ENCODE data around the gene ELK3. TPM values are rescaled to one million over a fixed set of nuclear protein-coding genes. Genes with fewer than 3 reads are reported as not detected.

ELK3 gene
- total RNA-seq, 1 donor from 2014 or later = 60.8 TPM

DNA sequence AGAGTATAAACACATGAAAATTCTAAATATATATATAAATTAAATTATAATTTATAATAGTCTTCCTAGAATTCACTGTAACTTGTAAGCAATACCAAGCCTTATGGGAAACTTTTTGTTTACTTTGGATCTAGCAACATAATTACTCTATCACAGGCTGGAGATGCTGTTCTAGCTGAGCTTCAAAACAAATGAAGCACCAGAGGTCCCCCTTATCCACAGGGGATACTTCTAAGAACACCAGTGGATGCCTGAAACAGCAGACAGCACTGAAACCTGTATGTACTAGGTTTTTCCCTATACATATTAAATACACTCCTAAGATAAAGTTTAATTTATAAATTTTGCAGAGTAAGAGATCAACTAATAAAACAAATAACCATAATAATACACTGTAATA, 109.5 kb downstream of the ELK3 start:
- intact Hi-C loops (cut with micrococcal nuclease) = no loop called here

GRCh38 chr12:96305665-96306064, 111.5 kb downstream of the ELK3 start:
- H3K27me3 Mint-ChIP-seq = no peaks in the 10 kb centered on the region
- no peak for ATAC-seq (ENCODE audit: low read depth)
- no peak overlapping the region for H3K4me3 Mint-ChIP-seq
- intact Hi-C loops (cut with micrococcal nuclease) = no loop called here
- ChIA-PET CTCF (no interaction called here), POLR2A (no interaction called here)
- H3K9me3 Mint-ChIP-seq = no peaks in the 10 kb centered on the region
- no peaks in the 10 kb centered on the region for H3K4me1 Mint-ChIP-seq
- TF ChIP-seq, protein P1, sequence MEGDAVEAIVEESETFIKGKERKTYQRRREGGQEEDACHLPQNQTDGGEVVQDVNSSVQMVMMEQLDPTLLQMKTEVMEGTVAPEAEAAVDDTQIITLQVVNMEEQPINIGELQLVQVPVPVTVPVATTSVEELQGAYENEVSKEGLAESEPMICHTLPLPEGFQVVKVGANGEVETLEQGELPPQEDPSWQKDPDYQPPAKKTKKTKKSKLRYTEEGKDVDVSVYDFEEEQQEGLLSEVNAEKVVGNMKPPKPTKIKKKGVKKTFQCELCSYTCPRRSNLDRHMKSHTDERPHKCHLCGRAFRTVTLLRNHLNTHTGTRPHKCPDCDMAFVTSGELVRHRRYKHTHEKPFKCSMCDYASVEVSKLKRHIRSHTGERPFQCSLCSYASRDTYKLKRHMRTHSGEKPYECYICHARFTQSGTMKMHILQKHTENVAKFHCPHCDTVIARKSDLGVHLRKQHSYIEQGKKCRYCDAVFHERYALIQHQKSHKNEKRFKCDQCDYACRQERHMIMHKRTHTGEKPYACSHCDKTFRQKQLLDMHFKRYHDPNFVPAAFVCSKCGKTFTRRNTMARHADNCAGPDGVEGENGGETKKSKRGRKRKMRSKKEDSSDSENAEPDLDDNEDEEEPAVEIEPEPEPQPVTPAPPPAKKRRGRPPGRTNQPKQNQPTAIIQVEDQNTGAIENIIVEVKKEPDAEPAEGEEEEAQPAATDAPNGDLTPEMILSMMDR (IDR thresholded peaks at IDR 0.05) = no peak
- no peak for DNase-seq
- H3K36me3 Mint-ChIP-seq (ENCODE audit: low read depth) = peaks cover 30% of the 10 kb centered on the region
- H3K27ac Mint-ChIP-seq = no peak overlapping the region

More for the DNA sequence above, 109.5 kb downstream of the ELK3 start:
- ATAC-seq (ENCODE audit: low read depth) (no peak), DNase-seq (no peak)
- no peaks in the 10 kb centered on the region for H3K9me3 Mint-ChIP-seq
- no peak overlapping the region for H3K27ac Mint-ChIP-seq
- POLR2A ChIA-PET = interaction anchor here (0.6 kb wide), 1 partner anchor 212 kb away, joined by 4 read pairs; no protein-coding TSS in a partner anchor
- TF ChIP-seq, protein P1 (IDR thresholded peaks at IDR 0.05) = no peak
- H3K27me3 Mint-ChIP-seq = no peaks in the 10 kb centered on the region
- H3K4me1 Mint-ChIP-seq = no peaks in the 10 kb centered on the region
- CTCF ChIA-PET = no interaction called here
- H3K4me3 Mint-ChIP-seq = no peak overlapping the region
- peaks cover 30% of the 10 kb centered on the region for H3K36me3 Mint-ChIP-seq (ENCODE audit: low read depth)

GRCh38 chr12:96308881-96309280, 114.7 kb downstream of the ELK3 start:
- no peak for DNase-seq
- ChIA-PET POLR2A (no interaction called here), CTCF (no interaction called here)
- no peak overlapping the region for H3K4me3 Mint-ChIP-seq
- H3K4me1 Mint-ChIP-seq = peaks cover 5% of the 10 kb centered on the region
- no peak overlapping the region for H3K27ac Mint-ChIP-seq
- H3K9me3 Mint-ChIP-seq = no peaks in the 10 kb centered on the region
- no peak for ATAC-seq (ENCODE audit: low read depth)
- peaks cover 30% of the 10 kb centered on the region for H3K36me3 Mint-ChIP-seq (ENCODE audit: low read depth)
- TF ChIP-seq, protein P1 (IDR thresholded peaks at IDR 0.05) = no peak
- no peaks in the 10 kb centered on the region for H3K27me3 Mint-ChIP-seq
- intact Hi-C loops (cut with micrococcal nuclease) = no loop called here

GRCh38 chr12:96310067-96310466, 115.9 kb downstream of the ELK3 start:
- ChIA-PET CTCF (interaction anchor here (1.1 kb wide), 1 partner anchor 11 kb away, joined by 3 read pairs; no protein-coding TSS in a partner anchor), POLR2A (interaction anchor here (0.6 kb wide), 1 partner anchor 112 kb away, joined by 3 read pairs; no protein-coding TSS in a partner anchor)
- intact Hi-C loops (cut with micrococcal nuclease) = no loop called here
- DNase-seq (no peak), ATAC-seq (ENCODE audit: low read depth) (no peak)
- Mint-ChIP-seq H3K4me1 (peaks cover 10% of the 10 kb centered on the region), H3K27me3 (no peaks in the 10 kb centered on the region), H3K9me3 (no peaks in the 10 kb centered on the region), H3K4me3 (no peak overlapping the region), H3K27ac (no peak overlapping the region), H3K36me3 (ENCODE audit: low read depth) (peaks cover 26% of the 10 kb centered on the region)
- TF ChIP-seq, protein P1 (IDR thresholded peaks at IDR 0.05) = no peak

- Mint-ChIP-seq H3K27me3 (no peaks in the 10 kb centered on the region), H3K36me3 (ENCODE audit: low read depth) (peaks cover 29% of the 10 kb centered on the region), H3K27ac (no peak overlapping the region), H3K4me1 (peaks cover 18% of the 10 kb centered on the region), H3K9me3 (no peaks in the 10 kb centered on the region), H3K4me3 (no peak overlapping the region)
- ATAC-seq (ENCODE audit: low read depth) (no peak), DNase-seq (no peak)
- intact Hi-C loops (cut with micrococcal nuclease) = no loop called here
- CTCF ChIA-PET = interaction anchor here (1.6 kb wide), 1 partner anchor 205 kb away, joined by 3 read pairs; no protein-coding TSS in a partner anchor
- POLR2A ChIA-PET = no interaction called here
- TF ChIP-seq, protein P1 (IDR thresholded peaks at IDR 0.05) = no peak
These were observed 117.0 kb downstream of the ELK3 start for GRCh38 chr12:96311191-96311590.

Data from activated B cell treated with CpG ODN at 0.5 μM for 24 hours (primary cell).